Neural progenitor cell (in vitro differentiated cells): ENCODE results near the gene PAQR5. TPM values are rescaled to one million over a fixed set of nuclear protein-coding genes. Genes with fewer than 3 reads are reported as not detected.

Experiments
- DNase-seq: peaks from one replicate; pipeline ENCODE4 v3.0.0-alpha.2; 2016; ENCODE audit warnings: low spot score
- H2AFZ ChIP-seq: fragments of 200-600 bp; sonication (generic); replicated peaks from 2 replicates; pipeline ENCODE4 v1.6.1; 2016; ENCODE audit warnings: antibody characterized with exemption
- H3F3A ChIP-seq: fragments of 200-600 bp; sonication (generic); 2 replicates; pipeline ENCODE4 v1.6.1; 2016; ENCODE audit warnings: antibody characterized with exemption, low read depth
- H3K27ac ChIP-seq: fragments of 200-600 bp; sonication (generic); 2 replicates; pipeline ENCODE4 v1.5.1; 2016; ENCODE audit warnings: mild to moderate bottlenecking
- H3K27me3 ChIP-seq: fragments of 200-600 bp; sonication (generic); 2 replicates; pipeline ENCODE4 v1.6.1; 2016; ENCODE audit warnings: mild to moderate bottlenecking, moderate library complexity
- H3K36me3 ChIP-seq: fragments of 200-600 bp; sonication (generic); 2 replicates; pipeline ENCODE4 v1.5.1; 2016
- H3K4me1 ChIP-seq: fragments of 200-600 bp; sonication (generic); 2 replicates; pipeline ENCODE4 v1.6.1; 2016; ENCODE audit warnings: mixed run types
- H3K4me2 ChIP-seq: fragments of 200-600 bp; sonication (generic); 2 replicates; pipeline ENCODE4 v1.6.1; 2016
- H3K4me3 ChIP-seq: fragments of 200-600 bp; sonication (generic); 2 replicates; pipeline ENCODE4 v1.5.1; 2016
- H3K79me2 ChIP-seq: fragments of 200-600 bp; sonication (generic); 2 replicates; pipeline ENCODE4 v1.6.1; 2016; ENCODE audit warnings: low read depth
- H3K9ac ChIP-seq: fragments of 200-600 bp; sonication (generic); 2 replicates; pipeline ENCODE4 v1.6.1; 2016
- H3K9me3 ChIP-seq: fragments of 200-600 bp; sonication (generic); 2 replicates; pipeline ENCODE4 v1.5.1; 2016; ENCODE audit warnings: low read depth
- H4K20me1 ChIP-seq: fragments of 200-600 bp; sonication (generic); 2 replicates; pipeline ENCODE4 v1.6.1; 2016; ENCODE audit warnings: low read depth
- H3K27ac Mint-ChIP-seq: 3 replicates; pipeline ENCODE4 v1.8.0; 2021; ENCODE audit warnings: mixed read lengths
- H3K27me3 Mint-ChIP-seq: 2 replicates; pipeline ENCODE4 v1.8.0; 2022; ENCODE audit warnings: low read depth, mild to moderate bottlenecking, inconsistent platforms, moderate library complexity, mixed read lengths; ENCODE audit not compliant: insufficient read depth
- H3K36me3 Mint-ChIP-seq: 3 replicates; pipeline ENCODE4 v1.8.0; 2021; ENCODE audit warnings: mixed read lengths
- H3K4me1 Mint-ChIP-seq: 3 replicates; pipeline ENCODE4 v1.8.0; 2021; ENCODE audit warnings: mixed read lengths
- H3K4me3 Mint-ChIP-seq: 3 replicates; pipeline ENCODE4 v1.8.0; 2021; ENCODE audit warnings: mild to moderate bottlenecking, moderate library complexity, mixed read lengths
- H3K9me3 Mint-ChIP-seq: 3 replicates; pipeline ENCODE4 v1.8.0; 2020; ENCODE audit warnings: mixed read lengths
- CTCF ChIP-seq: fragments of 200-600 bp; sonication (generic); IDR thresholded peaks from 2 replicates; pipeline ENCODE4 v1.5.1; 2017; ENCODE audit warnings: antibody characterized with exemption, mild to moderate bottlenecking
- EZH2 ChIP-seq: fragments of 200-600 bp; sonication (generic); IDR thresholded peaks from 2 replicates; pipeline ENCODE4 v1.6.1; 2017; ENCODE audit warnings: antibody characterized with exemption, mild to moderate bottlenecking, moderate library complexity
- EZH2phosphoT487 ChIP-seq: fragments of 200-600 bp; sonication (generic); IDR thresholded peaks from 2 replicates; pipeline ENCODE4 v1.6.1; 2017; ENCODE audit warnings: antibody characterized with exemption
- total RNA-seq: library from RNA; depleted of rRNA; stranded (reverse); fragments of >200 nt; gene quantifications from 2 replicates; pipeline ENCODE4 v1.2.3, GENCODE V29; 2015; ENCODE audit warnings: low replicate concordance

PAQR5 gene
- total RNA-seq, result 1.1 and 1.4 TPM in 2 replicates

GRCh38 chr15:69298697-69299441 lies at the start of gene PAQR5:
Gene PAQR5 (plus strand): TSS chr15:69298912. CDS start chr15:69360081, 61,169 bp downstream.
- Histone ChIP-seq H3K9me3 (no peaks in the 10 kb centered on the region), H3K79me2 (no peaks in the 10 kb centered on the region), H2AFZ (peak within 1 kb of the TSS; percentile 96), H3K4me2 (peak within 1 kb of the TSS; percentile 87), H3K27ac (no peak within 1 kb of the TSS), H3K36me3 (no peaks in the 10 kb centered on the region), H4K20me1 (no peaks in the 10 kb centered on the region), H3K4me1 (peaks cover 12% of the 10 kb centered on the region), H3K4me3 (peak within 1 kb of the TSS; percentile 54), H3K27me3 (peaks cover 73% of the 10 kb centered on the region), H3K9ac (no peak within 1 kb of the TSS), H3F3A (peaks cover 4% of the 10 kb centered on the region)
- DNase-seq, result peak; percentile 59
- Mint-ChIP-seq H3K9me3 (no peaks in the 10 kb centered on the region), H3K27ac (no peak within 1 kb of the TSS), H3K4me1 (peaks cover 6% of the 10 kb centered on the region), H3K27me3 (peaks cover 39% of the 10 kb centered on the region), H3K4me3 (peak within 1 kb of the TSS; percentile 77), H3K36me3 (no peaks in the 10 kb centered on the region)
- TF ChIP-seq EZH2 (no peak), EZH2phosphoT487 (no peak), CTCF (no peak)

- H3K27ac Mint-ChIP-seq, result peak overlapping the region; percentile 44
- peaks cover 8% of the 10 kb centered on the region for H3K4me1 Mint-ChIP-seq
- no peaks in the 10 kb centered on the region for H3F3A ChIP-seq
- H3K9me3 ChIP-seq, result no peaks in the 10 kb centered on the region
- no peaks in the 10 kb centered on the region for H3K27me3 ChIP-seq
- H3K4me3 ChIP-seq, result no peak overlapping the region
- no peak overlapping the region for H3K4me2 ChIP-seq
- H2AFZ ChIP-seq, result no peak overlapping the region
- no peak overlapping the region for H3K9ac ChIP-seq
- H3K4me3 Mint-ChIP-seq, result no peak overlapping the region
- no peak for TF ChIP-seq EZH2phosphoT487
- TF ChIP-seq CTCF, result no peak
- TF ChIP-seq EZH2, result no peak
- peaks cover 14% of the 10 kb centered on the region for H3K4me1 ChIP-seq
- H3K27ac ChIP-seq, result no peak overlapping the region
- no peaks in the 10 kb centered on the region for H3K36me3 ChIP-seq
- no peaks in the 10 kb centered on the region for H3K27me3 Mint-ChIP-seq
- H3K79me2 ChIP-seq, result no peaks in the 10 kb centered on the region
- H3K36me3 Mint-ChIP-seq, result peaks cover 6% of the 10 kb centered on the region
- no peaks in the 10 kb centered on the region for H4K20me1 ChIP-seq
- peaks cover 2% of the 10 kb centered on the region for H3K9me3 Mint-ChIP-seq
- peak; percentile 8 for DNase-seq
Observed at GRCh38 chr15:69253156-69253555, 45.6 kb upstream of the PAQR5 start.

GRCh38 chr15:69265347-69265955 lies 33.3 kb upstream of the PAQR5 start:
- H3K27ac Mint-ChIP-seq, result no peak overlapping the region
- H3K4me3 Mint-ChIP-seq, result no peak overlapping the region
- no peaks in the 10 kb centered on the region for H3K4me1 ChIP-seq
- TF ChIP-seq EZH2phosphoT487 (no peak), CTCF (peak; percentile 70)
- peaks cover 2% of the 10 kb centered on the region for H3K36me3 Mint-ChIP-seq
- no peaks in the 10 kb centered on the region for H3K27me3 Mint-ChIP-seq
- no peak overlapping the region for H3K4me3 ChIP-seq
- H3K4me1 Mint-ChIP-seq, result no peaks in the 10 kb centered on the region
- no peak overlapping the region for H3K27ac ChIP-seq
- no peaks in the 10 kb centered on the region for H3K9me3 ChIP-seq
- H3K4me2 ChIP-seq, result no peak overlapping the region
- no peaks in the 10 kb centered on the region for H3K79me2 ChIP-seq
- no peaks in the 10 kb centered on the region for H3K36me3 ChIP-seq
- H3K9me3 Mint-ChIP-seq, result no peaks in the 10 kb centered on the region
- H3K27me3 ChIP-seq, result no peaks in the 10 kb centered on the region
- H4K20me1 ChIP-seq, result no peaks in the 10 kb centered on the region
- peak; percentile 55 for DNase-seq
- no peak overlapping the region for H3K9ac ChIP-seq
- H2AFZ ChIP-seq, result no peak overlapping the region
- H3F3A ChIP-seq, result no peaks in the 10 kb centered on the region
